SK-N-SH (cell line): ENCODE measurements around the gene ZDHHC8. TPM values are rescaled to one million over a fixed set of nuclear protein-coding genes. Genes with fewer than 3 reads are reported as not detected.

Source experiments
- CTCF ChIA-PET: fragments of 300-600, 350-600 bp; formaldehyde crosslinking; extraction: SDS; loops from one replicate; lab custom pipeline; 2021; lab: Yijun Ruan, JAX
- POLR2A ChIA-PET: fragments of 350-600 bp; sonication (Branson Sonifier 250); formaldehyde crosslinking; extraction: SDS; loops from one replicate; lab custom pipeline; 2020; ENCODE audit warnings: antibody characterized with exemption, inconsistent platforms; lab: Yijun Ruan, JAX
- DNase-seq: peaks from one replicate; pipeline ENCODE4 v3.0.0; 2012
- H2AFZ ChIP-seq: fragments of 200-600 bp; sonication (generic); 2 replicates; pipeline ENCODE4 v1.8.1; 2016; ENCODE audit warnings: antibody characterized with exemption, mild to moderate bottlenecking, low read depth
- H3F3A ChIP-seq: fragments of 200-600 bp; sonication (generic); replicated peaks from 2 replicates; pipeline ENCODE3; 2016; ENCODE audit warnings: antibody characterized with exemption, mild to moderate bottlenecking; ENCODE audit not compliant: insufficient read depth
- H3K27ac ChIP-seq, 2 experiments: fragments of 200-500 bp in 1 of 2; fragments of 200-600 bp in 1 of 2; sonication (Bioruptor generic) in 1 of 2; sonication (generic), shearing (Covaris generic) in 1 of 2; 2 replicates each; pipeline versions ENCODE4 v1.5.1 to v1.6.1; 2014 to 2016; ENCODE audit warnings: low read depth in 2 of 2, inconsistent platforms in 1 of 2, low read length in 1 of 2, mild to moderate bottlenecking in 1 of 2, mixed read lengths in 1 of 2
- H3K27me3 ChIP-seq: fragments of 200-600 bp; sonication (generic), shearing (Covaris generic); 2 replicates; pipeline ENCODE4 v1.6.1; 2016; ENCODE audit warnings: mixed run types; ENCODE audit not compliant: insufficient read depth
- H3K36me3 ChIP-seq, 2 experiments: fragments of 200-500 bp in 1 of 2; fragments of 200-600 bp in 1 of 2; sonication (Bioruptor generic) in 1 of 2; sonication (generic) in 1 of 2; replicated peaks in 1 of 2; 2 replicates each; pipeline versions ENCODE3 to v1.5.1; 2014 to 2016; ENCODE audit warnings: low read length in 1 of 2, mild to moderate bottlenecking in 1 of 2; ENCODE audit not compliant: insufficient read depth in 2 of 2, control insufficient read depth in 1 of 2
- H3K4me1 ChIP-seq, 2 experiments: fragments of 200-500 bp in 1 of 2; fragments of 200-600 bp in 1 of 2; sonication (Bioruptor generic) in 1 of 2; sonication (generic), shearing (Covaris generic) in 1 of 2; 2 replicates each; pipeline versions ENCODE4 v1.5.1 to v1.6.1; 2014 to 2016; ENCODE audit warnings: low read depth in 1 of 2, low read length in 1 of 2, mixed run types in 1 of 2; ENCODE audit not compliant: insufficient read depth in 2 of 2, control insufficient read depth in 1 of 2
- H3K4me2 ChIP-seq: fragments of 200-600 bp; sonication (generic), shearing (Covaris generic); 2 replicates; pipeline ENCODE4 v1.6.1; 2017; ENCODE audit warnings: mixed run types
- H3K4me3 ChIP-seq, 2 experiments: fragments of 200-500 bp in 1 of 2; fragments of 200-600 bp in 1 of 2; sonication (Bioruptor generic) in 1 of 2; sonication (generic), shearing (Covaris generic) in 1 of 2; 2 replicates each; pipeline versions ENCODE4 v1.5.1 to v1.8.1; 2014 to 2016; ENCODE audit warnings: low read depth in 2 of 2, inconsistent platforms in 1 of 2, low read length in 1 of 2, mild to moderate bottlenecking in 1 of 2, mixed read lengths in 1 of 2, moderate library complexity in 1 of 2
- H3K79me2 ChIP-seq: fragments of 200-600 bp; sonication (generic); 2 replicates; pipeline ENCODE4 v1.8.1; 2017; ENCODE audit warnings: mild to moderate bottlenecking; ENCODE audit not compliant: insufficient read depth
- H3K9ac ChIP-seq: fragments of 200-600 bp; sonication (generic); 2 replicates; pipeline ENCODE4 v1.6.1; 2017; ENCODE audit warnings: mixed run types
- H3K9me2 ChIP-seq: fragments of 200-600 bp; sonication (generic); 2 replicates; pipeline ENCODE4 v1.6.1; 2017; ENCODE audit warnings: mixed run types
- H3K9me3 ChIP-seq: fragments of 200-600 bp; sonication (generic); 2 replicates; pipeline ENCODE4 v1.6.1; 2017; ENCODE audit warnings: mixed run types, mild to moderate bottlenecking, moderate library complexity
- H4K20me1 ChIP-seq: fragments of 200-600 bp; sonication (generic); 2 replicates; pipeline ENCODE4 v1.6.1; 2017; ENCODE audit warnings: mild to moderate bottlenecking, mixed run types; ENCODE audit not compliant: insufficient read depth
- CHD2 ChIP-seq: fragments of 150-350 bp; IDR thresholded peaks from 2 replicates; pipeline ENCODE4 v1.6.1; 2018; ENCODE audit warnings: low read length; ENCODE audit not compliant: partially characterized antibody
- EP300 ChIP-seq, 2 experiments: IDR thresholded peaks; 2 replicates each; pipeline versions ENCODE4 v1.4.0 to v1.6.1; 2012; ENCODE audit warnings: borderline replicate concordance in 1 of 2, low read depth in 1 of 2, low read length in 1 of 2
- FOXJ3 ChIP-seq: sonication (generic); formaldehyde crosslinking; IDR thresholded peaks from 2 replicates; pipeline ENCODE4 v1.5.1; 2020; ENCODE audit warnings: mild to moderate bottlenecking, missing genetic modification reagents
- SMC3 ChIP-seq: IDR thresholded peaks from 2 replicates; pipeline ENCODE4 v1.6.1; 2012; ENCODE audit warnings: low read depth, low read length, improper control_type of control experiment
- TAF1 ChIP-seq: IDR thresholded peaks from 2 replicates; pipeline ENCODE4 v1.6.1; 2012; ENCODE audit warnings: low read depth, mild to moderate bottlenecking, low read length, moderate library complexity, borderline replicate concordance
- TCF12 ChIP-seq: IDR thresholded peaks from 2 replicates; pipeline ENCODE4 v1.4.0; 2012
- YY1 ChIP-seq: IDR thresholded peaks from 2 replicates; pipeline ENCODE4 v1.4.0; 2012; ENCODE audit warnings: low read depth, mild to moderate bottlenecking
- WGBS: methylation state at CpG from one replicate; pipeline ENCODE4 v1.1.6; 2017; ENCODE audit warnings: low lambda C conversion rate; 5-methylcytosine and 5-hydroxymethylcytosine counted together
- polyA plus RNA-seq, 3 experiments: library from polyadenylated mRNA; depleted of rRNA; stranded (reverse); fragments of >200 nt; gene quantifications; 2 replicates each; pipeline ENCODE4 v1.2.3, GENCODE V29; 2012
- TF ChIP-seq, protein P1 (sequence below): IDR thresholded peaks from 2 replicates; pipeline ENCODE4 v1.6.1; 2012; ENCODE audit warnings: mild to moderate bottlenecking, low read depth, low read length, moderate library complexity
- TF ChIP-seq, protein P2 (sequence below): IDR thresholded peaks from 2 replicates; pipeline ENCODE4 v1.4.0; 2012; ENCODE audit warnings: low read depth, borderline replicate concordance
- TF ChIP-seq, protein P3 (sequence below): fragments of 150-350 bp; IDR thresholded peaks from 2 replicates; pipeline ENCODE4 v1.6.1; 2017; ENCODE audit warnings: antibody characterized with exemption, low read length, low read depth, borderline replicate concordance

The ZDHHC8 gene
- polyA plus RNA-seq, 1 of the 3 experiments (the other 2 are of a cell fraction), result 65.3 TPM

DNA sequence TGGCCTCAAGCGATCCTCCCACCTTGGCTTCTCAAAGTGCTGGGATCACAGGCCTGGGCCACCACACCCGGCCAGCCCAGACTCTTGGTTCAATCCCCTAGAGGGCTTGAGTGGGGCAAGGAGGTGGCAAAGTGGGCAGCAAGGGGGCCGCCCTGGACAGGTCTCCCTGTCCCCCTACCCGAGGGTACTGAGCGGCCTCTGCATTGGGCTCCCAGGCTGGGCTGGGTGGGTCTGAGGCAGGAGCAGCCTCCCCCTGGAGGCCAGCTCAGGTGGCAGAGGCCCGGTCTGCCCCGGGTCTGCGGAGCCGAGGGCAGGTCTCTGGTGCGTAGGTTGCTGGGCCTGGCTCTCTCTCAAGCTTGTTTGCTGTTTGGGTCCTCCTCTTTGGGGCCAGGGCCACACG lies 41.6 kb downstream of the ZDHHC8 start (continued):
- TF ChIP-seq, protein P1, sequence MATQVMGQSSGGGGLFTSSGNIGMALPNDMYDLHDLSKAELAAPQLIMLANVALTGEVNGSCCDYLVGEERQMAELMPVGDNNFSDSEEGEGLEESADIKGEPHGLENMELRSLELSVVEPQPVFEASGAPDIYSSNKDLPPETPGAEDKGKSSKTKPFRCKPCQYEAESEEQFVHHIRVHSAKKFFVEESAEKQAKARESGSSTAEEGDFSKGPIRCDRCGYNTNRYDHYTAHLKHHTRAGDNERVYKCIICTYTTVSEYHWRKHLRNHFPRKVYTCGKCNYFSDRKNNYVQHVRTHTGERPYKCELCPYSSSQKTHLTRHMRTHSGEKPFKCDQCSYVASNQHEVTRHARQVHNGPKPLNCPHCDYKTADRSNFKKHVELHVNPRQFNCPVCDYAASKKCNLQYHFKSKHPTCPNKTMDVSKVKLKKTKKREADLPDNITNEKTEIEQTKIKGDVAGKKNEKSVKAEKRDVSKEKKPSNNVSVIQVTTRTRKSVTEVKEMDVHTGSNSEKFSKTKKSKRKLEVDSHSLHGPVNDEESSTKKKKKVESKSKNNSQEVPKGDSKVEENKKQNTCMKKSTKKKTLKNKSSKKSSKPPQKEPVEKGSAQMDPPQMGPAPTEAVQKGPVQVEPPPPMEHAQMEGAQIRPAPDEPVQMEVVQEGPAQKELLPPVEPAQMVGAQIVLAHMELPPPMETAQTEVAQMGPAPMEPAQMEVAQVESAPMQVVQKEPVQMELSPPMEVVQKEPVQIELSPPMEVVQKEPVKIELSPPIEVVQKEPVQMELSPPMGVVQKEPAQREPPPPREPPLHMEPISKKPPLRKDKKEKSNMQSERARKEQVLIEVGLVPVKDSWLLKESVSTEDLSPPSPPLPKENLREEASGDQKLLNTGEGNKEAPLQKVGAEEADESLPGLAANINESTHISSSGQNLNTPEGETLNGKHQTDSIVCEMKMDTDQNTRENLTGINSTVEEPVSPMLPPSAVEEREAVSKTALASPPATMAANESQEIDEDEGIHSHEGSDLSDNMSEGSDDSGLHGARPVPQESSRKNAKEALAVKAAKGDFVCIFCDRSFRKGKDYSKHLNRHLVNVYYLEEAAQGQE, result no peak
- TF ChIP-seq CHD2, result no peak

DNA sequence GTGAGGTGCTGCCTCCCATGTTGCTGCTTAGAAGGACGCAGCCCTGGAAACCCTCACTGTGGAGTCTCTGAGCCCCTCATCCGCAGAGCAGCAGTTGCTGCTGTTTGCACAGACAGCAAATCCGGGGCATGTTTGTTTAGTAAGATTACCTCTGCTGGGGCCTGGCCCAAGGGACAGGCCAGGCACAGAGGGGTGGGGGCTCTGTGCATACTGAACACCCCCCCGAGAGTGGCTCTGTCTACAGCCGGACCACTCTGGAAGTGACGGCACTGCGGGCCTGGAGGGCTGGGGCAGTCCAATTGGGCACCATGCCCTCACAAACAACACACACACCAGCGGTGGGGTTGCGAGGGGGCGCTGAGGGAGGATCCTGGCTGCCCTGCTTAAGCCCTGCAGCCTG lies 42.2 kb downstream of the ZDHHC8 start:
- H2AFZ ChIP-seq, result no peak overlapping the region
- WGBS, result 80% methylated on average over 1 of the region's 10 CpGs
- no peaks in the 10 kb centered on the region for H3K36me3 ChIP-seq
- no peak overlapping the region for H3K27ac ChIP-seq
- H3K79me2 ChIP-seq, result no peaks in the 10 kb centered on the region
- DNase-seq, result no peak
- H3K4me1 ChIP-seq, result peaks cover 0 to 3% of the 10 kb centered on the region in 2 experiments; a peak in 1 of 4 replicates
- no peak for TF ChIP-seq SMC3
- TF ChIP-seq YY1, result no peak
- TF ChIP-seq TAF1, result no peak
- TF ChIP-seq, protein P2, sequence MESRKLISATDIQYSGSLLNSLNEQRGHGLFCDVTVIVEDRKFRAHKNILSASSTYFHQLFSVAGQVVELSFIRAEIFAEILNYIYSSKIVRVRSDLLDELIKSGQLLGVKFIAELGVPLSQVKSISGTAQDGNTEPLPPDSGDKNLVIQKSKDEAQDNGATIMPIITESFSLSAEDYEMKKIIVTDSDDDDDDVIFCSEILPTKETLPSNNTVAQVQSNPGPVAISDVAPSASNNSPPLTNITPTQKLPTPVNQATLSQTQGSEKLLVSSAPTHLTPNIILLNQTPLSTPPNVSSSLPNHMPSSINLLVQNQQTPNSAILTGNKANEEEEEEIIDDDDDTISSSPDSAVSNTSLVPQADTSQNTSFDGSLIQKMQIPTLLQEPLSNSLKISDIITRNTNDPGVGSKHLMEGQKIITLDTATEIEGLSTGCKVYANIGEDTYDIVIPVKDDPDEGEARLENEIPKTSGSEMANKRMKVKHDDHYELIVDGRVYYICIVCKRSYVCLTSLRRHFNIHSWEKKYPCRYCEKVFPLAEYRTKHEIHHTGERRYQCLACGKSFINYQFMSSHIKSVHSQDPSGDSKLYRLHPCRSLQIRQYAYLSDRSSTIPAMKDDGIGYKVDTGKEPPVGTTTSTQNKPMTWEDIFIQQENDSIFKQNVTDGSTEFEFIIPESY, result no peak
- TF ChIP-seq, protein P3, sequence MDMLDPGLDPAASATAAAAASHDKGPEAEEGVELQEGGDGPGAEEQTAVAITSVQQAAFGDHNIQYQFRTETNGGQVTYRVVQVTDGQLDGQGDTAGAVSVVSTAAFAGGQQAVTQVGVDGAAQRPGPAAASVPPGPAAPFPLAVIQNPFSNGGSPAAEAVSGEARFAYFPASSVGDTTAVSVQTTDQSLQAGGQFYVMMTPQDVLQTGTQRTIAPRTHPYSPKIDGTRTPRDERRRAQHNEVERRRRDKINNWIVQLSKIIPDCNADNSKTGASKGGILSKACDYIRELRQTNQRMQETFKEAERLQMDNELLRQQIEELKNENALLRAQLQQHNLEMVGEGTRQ, result no peak
- TF ChIP-seq EP300 (IDR thresholded peaks at IDR 0.05; ENCODE audit: borderline replicate concordance in 1 of 2, low read depth in 1 of 2, low read length in 1 of 2), result no peak
- no peak for TF ChIP-seq TCF12
- no peak for TF ChIP-seq FOXJ3 (CRISPR knock-in tag)
- H3K9me3 ChIP-seq, result no peaks in the 10 kb centered on the region
- H3K9me2 ChIP-seq, result no peaks in the 10 kb centered on the region
- H3K27me3 ChIP-seq, result no peaks in the 10 kb centered on the region; the same call in 1 of the 2 replicates
- no peaks in the 10 kb centered on the region for H3F3A ChIP-seq
- H3K4me3 ChIP-seq, result no peak overlapping the region
- POLR2A ChIA-PET, result no interaction called here
- H4K20me1 ChIP-seq, result no peaks in the 10 kb centered on the region
- CTCF ChIA-PET, result interaction anchor here (1.4 kb wide), 1 partner anchor 38 kb away, joined by 3 read pairs; no protein-coding TSS in a partner anchor
- no peak overlapping the region for H3K9ac ChIP-seq
- H3K4me2 ChIP-seq, result no peak overlapping the region
